Stomach (tissue), 4 donors: ENCODE results near the gene TMEM179.

ENCODE experiments used
- EP300 ChIP-seq: sonication (generic); formaldehyde crosslinking; IDR thresholded peaks from one replicate; pipeline ENCODE4 v1.6.1; 2017; ENCODE audit warnings: antibody characterized with exemption
- TF ChIP-seq, protein P1 (sequence below), 7 experiments: fragments of 450-650 bp in 4 of 7; fragments of 200-600 bp in 3 of 7; sonication (generic) in 3 of 7; IDR thresholded peaks; one replicate each; pipeline ENCODE4 v1.5.1; 2016 to 2019; ENCODE audit warnings: antibody characterized with exemption in 7 of 7, control low read depth in 2 of 7, mild to moderate bottlenecking in 1 of 7

DNA sequence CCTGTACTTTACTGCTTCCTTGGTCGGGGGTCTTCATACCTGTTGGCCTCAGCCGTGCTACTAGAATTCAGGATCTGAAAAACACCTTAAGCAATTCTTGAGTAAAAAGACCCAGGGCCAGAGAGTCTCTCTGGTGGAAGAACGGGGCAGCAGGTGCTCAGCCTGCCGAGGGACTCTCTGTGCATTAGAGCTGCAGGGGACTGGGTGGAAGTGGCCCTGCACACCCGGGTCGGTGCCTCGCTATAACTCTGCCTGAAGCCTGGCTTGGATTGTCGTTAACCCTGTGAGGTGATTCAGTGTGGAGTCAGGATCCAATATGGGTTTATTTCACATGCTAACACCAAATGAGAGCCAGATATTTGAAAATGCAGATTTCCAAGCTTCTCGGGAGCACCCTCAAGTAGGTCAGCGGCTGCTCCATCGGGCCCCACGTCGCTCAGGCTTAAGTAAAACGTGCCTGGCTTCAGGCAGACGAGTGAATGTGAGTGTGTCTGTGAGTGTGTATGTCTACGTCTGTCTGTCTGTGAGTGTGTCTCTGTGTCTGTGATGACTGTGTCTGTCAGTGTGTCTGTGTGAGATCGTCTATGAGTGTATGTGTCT lies 60.1 kb downstream of the TMEM179 start:
- TF ChIP-seq, protein P1, sequence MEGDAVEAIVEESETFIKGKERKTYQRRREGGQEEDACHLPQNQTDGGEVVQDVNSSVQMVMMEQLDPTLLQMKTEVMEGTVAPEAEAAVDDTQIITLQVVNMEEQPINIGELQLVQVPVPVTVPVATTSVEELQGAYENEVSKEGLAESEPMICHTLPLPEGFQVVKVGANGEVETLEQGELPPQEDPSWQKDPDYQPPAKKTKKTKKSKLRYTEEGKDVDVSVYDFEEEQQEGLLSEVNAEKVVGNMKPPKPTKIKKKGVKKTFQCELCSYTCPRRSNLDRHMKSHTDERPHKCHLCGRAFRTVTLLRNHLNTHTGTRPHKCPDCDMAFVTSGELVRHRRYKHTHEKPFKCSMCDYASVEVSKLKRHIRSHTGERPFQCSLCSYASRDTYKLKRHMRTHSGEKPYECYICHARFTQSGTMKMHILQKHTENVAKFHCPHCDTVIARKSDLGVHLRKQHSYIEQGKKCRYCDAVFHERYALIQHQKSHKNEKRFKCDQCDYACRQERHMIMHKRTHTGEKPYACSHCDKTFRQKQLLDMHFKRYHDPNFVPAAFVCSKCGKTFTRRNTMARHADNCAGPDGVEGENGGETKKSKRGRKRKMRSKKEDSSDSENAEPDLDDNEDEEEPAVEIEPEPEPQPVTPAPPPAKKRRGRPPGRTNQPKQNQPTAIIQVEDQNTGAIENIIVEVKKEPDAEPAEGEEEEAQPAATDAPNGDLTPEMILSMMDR (IDR thresholded peaks at IDR 0.05), result no peak
- TF ChIP-seq EP300, result no peak
